KMS-11 (cell line): ENCODE data around the gene LYST.

ENCODE experiments used
- H2AFZ ChIP-seq: fragments of 200-600 bp; sonication (generic); 2 replicates; pipeline ENCODE4 v1.6.1; 2016; ENCODE audit warnings: antibody characterized with exemption, mixed run types, low read depth
- H3K27ac ChIP-seq: fragments of 200-600 bp; sonication (generic); 2 replicates; pipeline ENCODE4 v1.6.1; 2016; ENCODE audit warnings: mild to moderate bottlenecking, mixed run types
- H3K27me3 ChIP-seq: fragments of 200-600 bp; sonication (generic); 2 replicates; pipeline ENCODE4 v1.6.1; 2017; ENCODE audit warnings: mild to moderate bottlenecking, low read depth, mixed run types, moderate library complexity; ENCODE audit not compliant: insufficient read depth
- H3K36me3 ChIP-seq: fragments of 200-600 bp; sonication (generic); 2 replicates; pipeline ENCODE4 v1.6.1; 2017; ENCODE audit warnings: mild to moderate bottlenecking, mixed run types; ENCODE audit not compliant: insufficient read depth
- H3K4me1 ChIP-seq: fragments of 200-600 bp; sonication (generic); 2 replicates; pipeline ENCODE4 v1.6.1; 2016; ENCODE audit warnings: mild to moderate bottlenecking, low read depth, mixed run types; ENCODE audit not compliant: poor library complexity, severe bottlenecking
- H3K4me2 ChIP-seq: fragments of 200-600 bp; sonication (generic); 2 replicates; pipeline ENCODE4 v1.7.0; 2016; ENCODE audit warnings: mild to moderate bottlenecking, mixed run types
- H3K4me3 ChIP-seq: fragments of 200-600 bp; sonication (generic); IDR thresholded peaks from 2 replicates; pipeline ENCODE4 v1.6.1; 2017; ENCODE audit warnings: low read depth, low read length, mixed read lengths; ENCODE audit not compliant: insufficient read depth
- H3K79me2 ChIP-seq: fragments of 200-600 bp; sonication (generic); 2 replicates; pipeline ENCODE4 v1.6.1; 2016; ENCODE audit warnings: low read depth, mixed run types; ENCODE audit not compliant: insufficient read depth
- H3K9ac ChIP-seq: fragments of 200-600 bp; sonication (generic); 2 replicates; pipeline ENCODE4 v1.6.1; 2016; ENCODE audit warnings: mild to moderate bottlenecking, mixed run types
- H4K20me1 ChIP-seq: fragments of 200-600 bp; sonication (generic); 2 replicates; pipeline ENCODE4 v1.6.1; 2016; ENCODE audit warnings: mild to moderate bottlenecking, mixed run types; ENCODE audit not compliant: insufficient read depth
- CTCF ChIP-seq: fragments of 200-600 bp; sonication (generic); conservative IDR thresholded peaks from 2 replicates; pipeline ENCODE4 v1.6.1; 2017; ENCODE audit warnings: low read depth, mild to moderate bottlenecking, antibody characterized with exemption, low read length, moderate library complexity, mixed read lengths

The LYST gene

DNA sequence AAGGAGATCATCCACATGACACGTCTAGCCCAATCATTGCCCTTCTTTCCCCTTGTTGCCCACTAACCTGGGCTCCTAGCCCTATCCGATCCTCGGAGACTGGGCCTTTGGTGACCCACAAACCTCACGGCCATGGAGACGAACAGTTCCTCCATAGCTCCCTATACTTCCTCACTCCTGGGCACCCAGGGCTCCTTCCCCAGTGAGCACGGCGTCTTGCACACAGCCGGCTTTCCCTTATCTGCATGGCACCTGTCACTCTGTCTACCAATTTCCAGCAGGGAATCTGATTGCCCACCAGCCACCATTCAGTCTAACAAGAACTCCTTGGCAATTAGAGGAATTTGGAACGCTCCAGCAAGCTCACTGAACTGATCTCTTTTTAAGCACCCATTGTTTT, 220.2 kb downstream of the LYST start:
- Histone ChIP-seq H2AFZ (no peak overlapping the region), H3K9ac (no peak overlapping the region), H3K27ac (no peak overlapping the region), H3K27me3 (no peaks in the 10 kb centered on the region), H3K4me1 (peaks cover 15% of the 10 kb centered on the region), H3K4me2 (no peak overlapping the region), H3K79me2 (no peaks in the 10 kb centered on the region), H4K20me1 (no peaks in the 10 kb centered on the region), H3K36me3 (no peaks in the 10 kb centered on the region), H3K4me3 (no peak overlapping the region)
- no peak for TF ChIP-seq CTCF

DNA sequence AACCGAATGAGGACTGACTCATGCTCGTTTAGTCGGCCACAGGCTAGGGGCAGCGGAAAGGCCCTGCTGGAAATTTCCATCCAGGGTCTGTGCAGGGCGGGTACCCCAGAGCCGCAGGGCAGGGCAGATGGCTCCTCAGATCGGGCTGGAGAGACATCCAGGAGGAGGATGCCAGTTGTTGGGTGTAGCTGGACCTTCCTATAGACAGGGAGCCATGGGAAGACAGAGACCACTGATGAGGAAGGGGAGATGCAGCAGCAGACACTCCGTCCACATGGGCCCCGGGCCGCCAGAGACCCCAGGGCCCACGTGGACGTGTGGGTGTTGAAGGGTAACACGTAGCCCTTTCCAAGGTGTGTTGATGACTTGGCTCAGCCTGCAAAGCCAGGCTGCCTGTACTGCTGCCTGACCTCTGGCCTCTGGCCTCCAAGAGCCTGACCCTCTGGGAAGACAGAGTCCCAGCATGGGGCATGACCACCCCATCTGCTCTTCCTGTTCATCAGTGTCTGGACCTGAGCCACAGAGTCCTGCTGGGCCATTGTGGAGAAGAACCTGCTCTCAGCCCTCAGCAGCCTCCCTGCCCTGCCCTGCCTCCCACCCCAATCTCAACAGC, 221.9 kb downstream of the LYST start:
- Histone ChIP-seq H3K36me3 (no peaks in the 10 kb centered on the region), H2AFZ (no peak overlapping the region), H3K4me2 (no peak overlapping the region), H3K9ac (no peak overlapping the region), H3K4me1 (peaks cover 27% of the 10 kb centered on the region), H3K79me2 (no peaks in the 10 kb centered on the region), H4K20me1 (no peaks in the 10 kb centered on the region), H3K27me3 (no peaks in the 10 kb centered on the region), H3K4me3 (no peak overlapping the region), H3K27ac (no peak overlapping the region)
- no peak for TF ChIP-seq CTCF

GRCh38 chr1:235643837-235644692, 222.6 kb downstream of the LYST start:
- Histone ChIP-seq H3K4me1 (peaks cover 27% of the 10 kb centered on the region), H4K20me1 (no peaks in the 10 kb centered on the region), H3K27ac (no peak overlapping the region), H3K79me2 (no peaks in the 10 kb centered on the region), H2AFZ (no peak overlapping the region), H3K4me2 (0 out of 2 replicates have a peak overlapping the region, but pooled peaks have one; percentile 36), H3K36me3 (no peaks in the 10 kb centered on the region), H3K27me3 (no peaks in the 10 kb centered on the region), H3K9ac (no peak overlapping the region), H3K4me3 (no peak overlapping the region)
- TF ChIP-seq CTCF: no peak

GRCh38 chr1:235642943-235643371, 223.7 kb downstream of the LYST start:
- no peaks in the 10 kb centered on the region for H3K79me2 ChIP-seq
- no peaks in the 10 kb centered on the region for H4K20me1 ChIP-seq
- no peaks in the 10 kb centered on the region for H3K36me3 ChIP-seq
- peak overlapping the region; percentile 78 for H3K27ac ChIP-seq
- H3K4me3 ChIP-seq: no peak overlapping the region
- TF ChIP-seq CTCF: no peak
- no peaks in the 10 kb centered on the region for H3K27me3 ChIP-seq
- H3K4me2 ChIP-seq: peak overlapping the region; percentile 36
- peak overlapping the region; percentile 44; the same call in 1 of the 2 replicates for H3K9ac ChIP-seq
- peaks cover 27% of the 10 kb centered on the region for H3K4me1 ChIP-seq
- no peak overlapping the region for H2AFZ ChIP-seq
